K562 (cell line): ENCODE data around the gene VILL. TPM values are rescaled to one million over a fixed set of nuclear protein-coding genes. Genes with fewer than 3 reads are reported as not detected.
A peak's percentile ranks its signal among the peaks of the same experiment; 100 is the strongest.

ENCODE experiments used
- ATAC-seq: fragments of 200-7000 bp; cut with Tn5 transposase; 3 replicates; pipeline ENCODE4 v1.9.1; 2020; ENCODE audit warnings: moderate library complexity
- BruUV-seq: library from RNA; stranded (reverse); fragments of 400-500 nt; replicated peaks from 2 replicates; lab custom pipeline; 2021; lab: Mats Ljungman, UMichigan
- CTCF ChIA-PET: fragments of 300-600 bp; formaldehyde crosslinking; extraction: SDS; loops from one replicate; lab custom pipeline; 2021; ENCODE audit warnings: low intra/inter-chr PET ratio; lab: Yijun Ruan, JAX
- POLR2A ChIA-PET: fragments of 300-600, 350-650 bp; sonication (Branson Sonifier 250); formaldehyde crosslinking; extraction: SDS; loops from one replicate; lab custom pipeline; 2021; ENCODE audit warnings: antibody characterized with exemption, inconsistent platforms; lab: Yijun Ruan, JAX
- DNase-seq, 4 experiments: peaks; one replicate each; pipeline versions ENCODE4 v3.0.0 to v3.0.0-alpha.2; 2011 to 2018; ENCODE audit warnings: low spot score in 3 of 4, mixed read lengths in 3 of 4; ENCODE audit errors: extremely low read depth in 1 of 4
- FAIRE-seq: peaks from 2 replicates; lab custom pipeline; 2011; peaks lifted over from hg19 to GRCh38; lab: Jason Lieb, UNC
- H2AFZ ChIP-seq: 2 replicates; pipeline ENCODE4 v1.6.0; 2011; ENCODE audit warnings: low read depth, low read length, control low read depth, inconsistent platforms
- H3K27ac ChIP-seq: fragments of 200-600 bp; 3 replicates; pipeline ENCODE4 v1.8.0; 2011; ENCODE audit warnings: low read depth, mild to moderate bottlenecking, control low read depth, inconsistent platforms, low read length, moderate library complexity, mixed read lengths; ENCODE audit errors: extremely low read depth
- H3K27me3 ChIP-seq, 2 experiments: fragments of 300-600 bp in 1 of 2; 2 replicates in 1 of 2; 3 replicates in 1 of 2; pipeline versions ENCODE4 v1.6.0 to v1.8.0; 2011; ENCODE audit warnings: inconsistent platforms in 2 of 2, low read length in 2 of 2, mild to moderate bottlenecking in 1 of 2, mixed read lengths in 1 of 2, moderate library complexity in 1 of 2; ENCODE audit not compliant: control insufficient read depth in 2 of 2, insufficient read depth in 2 of 2
- H3K36me3 ChIP-seq: fragments of 300-600 bp; 3 replicates; pipeline ENCODE4 v1.8.0; 2011; ENCODE audit warnings: mild to moderate bottlenecking, low read length, inconsistent platforms; ENCODE audit not compliant: control insufficient read depth, insufficient read depth
- H3K4me1 ChIP-seq, 2 experiments: fragments of 200-600 bp in 1 of 2; replicated peaks in 1 of 2; 2 replicates in 1 of 2; 3 replicates in 1 of 2; pipeline versions ENCODE4 v1.5.1 to v1.8.0; 2011; ENCODE audit warnings: inconsistent platforms in 2 of 2, low read length in 2 of 2, mild to moderate bottlenecking in 1 of 2, mixed read lengths in 1 of 2, moderate library complexity in 1 of 2; ENCODE audit not compliant: control insufficient read depth in 2 of 2, insufficient read depth in 2 of 2
- H3K4me2 ChIP-seq: 2 replicates; pipeline ENCODE4 v1.6.1; 2011; ENCODE audit warnings: low read length, control low read depth, inconsistent platforms, mixed read lengths; ENCODE audit not compliant: insufficient read depth
- H3K4me3 ChIP-seq: fragments of 200-600 bp; sonication (generic), shearing (Covaris generic); 2 replicates; pipeline ENCODE4 v1.5.1; 2016; ENCODE audit warnings: control low read depth, inconsistent platforms
- H3K79me2 ChIP-seq: fragments of 200-600 bp; 3 replicates; pipeline ENCODE4 v1.8.0; 2011; ENCODE audit warnings: low read length, inconsistent platforms; ENCODE audit not compliant: control insufficient read depth, insufficient read depth
- H3K9ac ChIP-seq, 2 experiments: 2 replicates each; pipeline versions ENCODE4 v1.6.0 to v1.6.1; 2011; ENCODE audit warnings: low read depth in 2 of 2, low read length in 2 of 2, control low read depth in 1 of 2, inconsistent platforms in 1 of 2, mild to moderate bottlenecking in 1 of 2, mixed read lengths in 1 of 2; ENCODE audit not compliant: insufficient read depth in 1 of 2
- H3K9me1 ChIP-seq: one replicate; pipeline ENCODE4 v1.6.0; 2011; ENCODE audit warnings: inconsistent platforms, mild to moderate bottlenecking, low read length, moderate library complexity; ENCODE audit not compliant: control insufficient read depth, insufficient read depth
- H3K9me3 ChIP-seq: replicated peaks from 2 replicates; pipeline ENCODE4 v1.5.1; 2011; ENCODE audit warnings: low read depth, low read length, inconsistent platforms; ENCODE audit not compliant: control insufficient read depth, insufficient read depth
- H4K20me1 ChIP-seq: replicated peaks from 2 replicates; pipeline ENCODE4 v1.6.1; 2011; ENCODE audit warnings: low read length, inconsistent platforms, mixed read lengths; ENCODE audit not compliant: control insufficient read depth, insufficient read depth
- BACH1 ChIP-seq: fragments of 200-800 bp; sonication (Bioruptor generic); IDR thresholded peaks from 2 replicates; pipeline ENCODE4 v1.6.1; 2016; ENCODE audit warnings: missing genetic modification characterization, missing compliant biosample characterization
- ELF2 ChIP-seq: fragments of 250-450 bp; sonication (Bioruptor Pico); IDR thresholded peaks from 2 replicates; pipeline ENCODE4 v1.5.0; 2021; ENCODE audit warnings: mild to moderate bottlenecking
- MGA ChIP-seq: fragments of 450-650 bp; IDR thresholded peaks from 2 replicates; pipeline ENCODE4 v1.6.1; 2016; ENCODE audit warnings: mild to moderate bottlenecking, moderate library complexity
- PATZ1 ChIP-seq: fragments of 250-450 bp; sonication (Bioruptor Pico); IDR thresholded peaks from 2 replicates; pipeline ENCODE4 v1.5.0; 2020; ENCODE audit warnings: mild to moderate bottlenecking, borderline replicate concordance
- ZFP36 ChIP-seq: fragments of 150-350 bp; IDR thresholded peaks from 2 replicates; pipeline ENCODE4 v1.6.1; 2018; ENCODE audit warnings: low read length, low read depth; ENCODE audit not compliant: partially characterized antibody
- WGBS: fragments of 100-300 bp; shearing (Covaris generic); methylation state at CpG from one replicate; pipeline ENCODE4 v1.1.6; 2016; ENCODE audit warnings: low coverage, mixed read lengths; ENCODE audit not compliant: insufficient coverage; ENCODE audit errors: missing lambda C conversion rate; 5-methylcytosine and 5-hydroxymethylcytosine counted together
- in situ Hi-C: fragments of 300-500 bp; cut with MboI; formaldehyde crosslinking; loops from 4 replicates; pipeline ENCODE4 v1.15.0; 2018; ENCODE audit warnings: inconsistent platforms, mixed read lengths
- intact Hi-C: fragments of 100-400 bp; cut with micrococcal nuclease; formaldehyde crosslinking; loops from 2 replicates; pipeline ENCODE4 v1.14.2; 2022
- polyA plus RNA-seq, 8 experiments: library from polyadenylated mRNA; depleted of rRNA in 4 of 8; stranded (reverse) in 5 of 8; unstranded in 3 of 8; fragments of >200 nt; fragmentation: Nextera tagmentation in 2 of 8; fragmentation: Illumina TruSeq in 1 of 8; extraction: Ambion mirVana in 2 of 8; extraction: Trizol in 1 of 8; gene quantifications; 2 replicates each; pipeline versions ENCODE4 v1.2.1 to v1.2.3, GENCODE V29; 2011 to 2014; ENCODE audit warnings: inconsistent platforms in 1 of 8, missing spikeins in 1 of 8
- total RNA-seq, 7 experiments: library from RNA; depleted of rRNA in 6 of 7; stranded (reverse); fragments of >200 nt in 6 of 7; fragmentation: Illumina TruSeq in 2 of 7; extraction: Trizol in 2 of 7; gene quantifications; 2 replicates each; pipeline versions ENCODE4 v1.2.1 to v1.2.3, GENCODE V29; 2011 to 2021; ENCODE audit warnings: low replicate concordance in 1 of 7

Gene VILL
- total and polyA plus RNA-seq, 9 of the 15 experiments (the other 6 are each of a cell fraction or from before 2014, with no cell fraction given) = 0.11 to 16.0 (median 8.8) TPM

DNA sequence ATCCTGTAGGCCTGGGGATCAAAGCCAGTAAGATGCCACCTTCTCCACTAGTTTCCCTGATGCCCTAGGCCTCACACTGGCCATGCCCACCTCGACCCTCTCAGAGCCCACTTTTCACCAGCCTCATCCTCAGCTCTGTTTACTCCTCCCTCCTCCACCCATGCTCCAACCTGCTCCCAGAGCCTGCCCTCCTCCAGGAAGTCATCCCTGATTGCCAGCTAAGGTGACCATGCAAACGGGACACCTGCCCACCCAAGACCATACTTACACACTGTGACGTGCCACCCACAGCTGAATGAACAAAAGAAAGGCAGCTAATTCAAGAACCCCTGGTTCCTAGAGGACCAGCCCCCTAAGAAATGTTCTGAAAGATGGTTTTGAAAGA lies 29.7 kb downstream of the VILL start:
- no peaks in the 10 kb centered on the region for H3K9me3 ChIP-seq
- ChIA-PET CTCF (no interaction called here), POLR2A (interaction anchor here (0.7 kb wide), 1 partner anchor 1106 kb away, joined by 5 read pairs; no protein-coding TSS in a partner anchor)
- WGBS = 31% methylated on average over 3 of the region's 3 CpGs
- H4K20me1 ChIP-seq = peaks cover 3% of the 10 kb centered on the region; the same call in 1 of the 2 replicates
- peak overlapping the region; percentile 95; the same call in 1 of the 2 replicates for H3K4me2 ChIP-seq
- no TSS peak for BruUV-seq
- no peak for FAIRE-seq
- no peak for ATAC-seq
- peaks cover 10% of the 10 kb centered on the region for H3K9me1 ChIP-seq
- peaks cover 27% of the 10 kb centered on the region for H3K36me3 ChIP-seq
- H3K9ac ChIP-seq = peak overlapping the region; percentile 0 to 8; a peak in 2 of 4 replicates
- intact Hi-C loops (no loop called here), in situ Hi-C loops (no loop called here)
- DNase-seq = no peak
- H3K27ac ChIP-seq = no peak overlapping the region; the same call in 2 of the 3 replicates
- peaks cover 54% of the 10 kb centered on the region for H3K79me2 ChIP-seq
- H2AFZ ChIP-seq = no peak overlapping the region
- H3K4me3 ChIP-seq = no peak overlapping the region
- H3K4me1 ChIP-seq = peaks cover 74 to 78% of the 10 kb centered on the region in 2 experiments
- no peaks in the 10 kb centered on the region for H3K27me3 ChIP-seq
- TF ChIP-seq PATZ1 (CRISPR knock-in tag) = no peak
- no peak for TF ChIP-seq ELF2 (CRISPR knock-in tag)
- TF ChIP-seq BACH1 (tag) = no peak
- TF ChIP-seq ZFP36 = peak; percentile 96
- no peak for TF ChIP-seq MGA
